HG03342 (cell line): ENCODE results near the gene DPM2.
A peak's percentile ranks its signal among the peaks of the same experiment; 100 is the strongest.

Experiments used
- ATAC-seq: cut with Tn5 transposase; IDR thresholded peaks from one replicate; pipeline ENCODE4 v1.9.1; 2021; ENCODE audit warnings: mild to moderate bottlenecking, moderate library complexity; ENCODE audit not compliant: unreplicated experiment

The DPM2 gene

GRCh38 chr9:127958728-127959127, 21.1 kb upstream of the DPM2 start:
- ATAC-seq, result no peak

GRCh38 chr9:127955294-127956015, 17.8 kb upstream of the DPM2 start:
- ATAC-seq, result no peak

- no peak for ATAC-seq
Measured at GRCh38 chr9:127954831-127955293, 17.2 kb upstream of the DPM2 start.

- ATAC-seq, result no peak
Measured at GRCh38 chr9:127953768-127954505, 16.3 kb upstream of the DPM2 start.

- no peak for ATAC-seq
Measured at GRCh38 chr9:127953154-127953553, 15.5 kb upstream of the DPM2 start.

GRCh38 chr9:127950513-127951289, 13.0 kb upstream of the DPM2 start:
- no peak for ATAC-seq

- no peak for ATAC-seq
Measured at GRCh38 chr9:127949827-127950512, 12.3 kb upstream of the DPM2 start.

GRCh38 chr9:127947841-127948710, 10.4 kb upstream of the DPM2 start:
- ATAC-seq, result no peak

GRCh38 chr9:127946728-127947127, 9.1 kb upstream of the DPM2 start:
- no peak for ATAC-seq

- no peak for ATAC-seq
Measured at GRCh38 chr9:127945942-127946341, 8.3 kb upstream of the DPM2 start.

- no peak for ATAC-seq
Measured at GRCh38 chr9:127945338-127945737, 7.7 kb upstream of the DPM2 start.

GRCh38 chr9:127944586-127945218, 7.0 kb upstream of the DPM2 start:
- ATAC-seq, result no peak

GRCh38 chr9:127943731-127944144, 6.1 kb upstream of the DPM2 start:
- ATAC-seq, result peak; percentile 68

GRCh38 chr9:127943011-127943662, 5.5 kb upstream of the DPM2 start:
- peak; percentile 22 for ATAC-seq

- ATAC-seq, result no peak
Measured at GRCh38 chr9:127942216-127943010, 4.8 kb upstream of the DPM2 start.

GRCh38 chr9:127941961-127942215, 4.2 kb upstream of the DPM2 start:
- no peak for ATAC-seq

GRCh38 chr9:127941062-127941960, 3.7 kb upstream of the DPM2 start:
- ATAC-seq, result no peak
